Left lung (tissue), 10 donors: Measurements from ENCODE around the gene PTPRD. TPM values are rescaled to one million over a fixed set of nuclear protein-coding genes. Genes with fewer than 3 reads are reported as not detected.

Source experiments
- ATAC-seq: fragments of 200-7000 bp; cut with Tn5 transposase; one replicate; pipeline ENCODE4 v1.9.1; 2020; ENCODE audit warnings: moderate library complexity
- DNase-seq, 4 donors: peaks; one replicate each; pipeline ENCODE4 v3.0.0-alpha.2; 2013 to 2020
- H3K27ac ChIP-seq, 2 donors: fragments of 200-600 bp; sonication (generic) in 1 of 2; one replicate each; pipeline versions ENCODE4 v1.5.0 to v1.8.0; 2020 to 2021
- H3K27me3 ChIP-seq, 2 donors: fragments of 200-600 bp; sonication (generic) in 1 of 2; one replicate each; pipeline versions ENCODE4 v1.5.0 to v1.8.0; 2020 to 2021
- H3K36me3 ChIP-seq, 2 donors: fragments of 200-600 bp; sonication (generic) in 1 of 2; one replicate each; pipeline versions ENCODE4 v1.5.0 to v1.8.0; 2020 to 2021
- H3K4me1 ChIP-seq, 2 donors: fragments of 200-600 bp; one replicate each; pipeline ENCODE4 v1.8.0; 2021
- H3K4me3 ChIP-seq, 2 donors: fragments of 200-600 bp; sonication (generic) in 1 of 2; one replicate each; pipeline versions ENCODE4 v1.5.0 to v1.8.0; 2020 to 2021; ENCODE audit warnings: mild to moderate bottlenecking in 1 of 2
- H3K9me3 ChIP-seq, 2 donors: fragments of 200-600 bp; sonication (generic) in 1 of 2; one replicate each; pipeline versions ENCODE4 v1.5.0 to v1.8.0; 2020 to 2021
- intact Hi-C, 2 donors: fragments of 100-400 bp; cut with DNase I; formaldehyde crosslinking; loops; one replicate each; pipeline versions ENCODE4 v1.11.2 to v1.14.2; 2022
- polyA plus RNA-seq, 6 donors: library from polyadenylated mRNA; unstranded; fragments of 120-200 nt; gene quantifications; one replicate each; pipeline ENCODE4 v1.2.1, GENCODE V29; 2013; ENCODE audit not compliant: insufficient read length in 6 of 6
- total RNA-seq, 2 donors: library from RNA; stranded (reverse); fragmentation: NEBNext Ultra II Directional; extraction: Animal tissue kit (Norgen Biotek cat#: 25700); gene quantifications; one replicate each; pipeline ENCODE4 v1.2.1, GENCODE V29; 2021
- TF ChIP-seq, protein P1 (sequence below), 2 donors: fragments of 200-600 bp; sonication (generic) in 1 of 2; IDR thresholded peaks; one replicate each; pipeline versions ENCODE4 v1.5.0 to v1.8.0; 2021; ENCODE audit warnings: antibody characterized with exemption in 2 of 2
- donor health status: DM: no; HTN: yes; CAD: no.
- donor health status: DM: no; HTN: no; CAD: no.

Gene PTPRD
- total and polyA plus RNA-seq, 8 donors: 24.2 to 167 (median 139) TPM

DNA sequence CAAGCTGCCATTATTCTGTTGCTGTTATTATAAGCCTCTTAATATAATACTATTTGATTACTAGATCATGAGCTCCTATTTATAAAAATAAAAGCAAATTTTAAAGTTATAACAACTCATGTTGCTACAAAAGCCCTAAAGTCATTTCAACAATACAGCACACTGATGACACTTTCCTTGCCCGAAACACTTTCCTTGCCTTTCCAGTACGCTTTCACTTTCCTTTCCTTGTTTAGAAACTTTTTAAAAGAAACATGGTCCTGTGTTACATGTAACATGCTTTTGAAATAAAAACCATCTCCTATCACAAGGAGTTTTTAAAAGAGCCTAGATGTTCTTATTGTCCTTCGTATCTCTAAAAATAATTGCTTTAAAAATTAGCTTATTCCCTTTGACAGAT, 688.4 kb downstream of the PTPRD start:
- DNase-seq: peak in 1 of 4 donors; percentile 12
- Histone ChIP-seq H3K4me3 (no peak overlapping the region), H3K27me3 (no peaks in the 10 kb centered on the region), H3K36me3 (no peaks in the 10 kb centered on the region), H3K9me3 (no peaks in the 10 kb centered on the region), H3K27ac (no peak overlapping the region), H3K4me1 (no peaks in the 10 kb centered on the region)
- TF ChIP-seq, protein P1, sequence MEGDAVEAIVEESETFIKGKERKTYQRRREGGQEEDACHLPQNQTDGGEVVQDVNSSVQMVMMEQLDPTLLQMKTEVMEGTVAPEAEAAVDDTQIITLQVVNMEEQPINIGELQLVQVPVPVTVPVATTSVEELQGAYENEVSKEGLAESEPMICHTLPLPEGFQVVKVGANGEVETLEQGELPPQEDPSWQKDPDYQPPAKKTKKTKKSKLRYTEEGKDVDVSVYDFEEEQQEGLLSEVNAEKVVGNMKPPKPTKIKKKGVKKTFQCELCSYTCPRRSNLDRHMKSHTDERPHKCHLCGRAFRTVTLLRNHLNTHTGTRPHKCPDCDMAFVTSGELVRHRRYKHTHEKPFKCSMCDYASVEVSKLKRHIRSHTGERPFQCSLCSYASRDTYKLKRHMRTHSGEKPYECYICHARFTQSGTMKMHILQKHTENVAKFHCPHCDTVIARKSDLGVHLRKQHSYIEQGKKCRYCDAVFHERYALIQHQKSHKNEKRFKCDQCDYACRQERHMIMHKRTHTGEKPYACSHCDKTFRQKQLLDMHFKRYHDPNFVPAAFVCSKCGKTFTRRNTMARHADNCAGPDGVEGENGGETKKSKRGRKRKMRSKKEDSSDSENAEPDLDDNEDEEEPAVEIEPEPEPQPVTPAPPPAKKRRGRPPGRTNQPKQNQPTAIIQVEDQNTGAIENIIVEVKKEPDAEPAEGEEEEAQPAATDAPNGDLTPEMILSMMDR (IDR thresholded peaks at IDR 0.05): no peak
- ATAC-seq: no peak
- intact Hi-C loops: no loop called here

DNA sequence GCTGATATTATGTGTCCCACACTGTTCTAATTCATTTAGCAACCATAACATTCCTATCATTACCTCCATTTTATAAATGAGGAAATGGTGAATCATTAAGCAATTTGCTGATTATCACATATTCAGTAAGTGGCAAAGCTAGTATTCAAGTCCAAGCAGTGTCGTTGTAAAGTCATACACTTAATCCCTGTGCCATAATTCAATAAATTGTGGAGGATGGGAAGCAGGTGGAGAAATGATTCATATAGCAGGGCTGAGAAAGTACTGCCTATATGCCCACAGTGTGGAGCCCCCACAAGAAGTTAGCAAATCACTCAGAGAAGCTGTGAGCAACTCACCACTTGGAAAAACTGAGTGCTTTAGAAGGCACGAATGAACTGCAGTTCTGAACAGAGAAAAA, 691.0 kb downstream of the PTPRD start:
- Histone ChIP-seq H3K4me3 (no peak overlapping the region), H3K27ac (no peak overlapping the region), H3K36me3 (no peaks in the 10 kb centered on the region), H3K9me3 (no peaks in the 10 kb centered on the region), H3K4me1 (no peaks in the 10 kb centered on the region), H3K27me3 (no peaks in the 10 kb centered on the region)
- DNase-seq (no peak), ATAC-seq (no peak)
- intact Hi-C loops: no loop called here
- TF ChIP-seq, protein P1 (IDR thresholded peaks at IDR 0.05): no peak

DNA sequence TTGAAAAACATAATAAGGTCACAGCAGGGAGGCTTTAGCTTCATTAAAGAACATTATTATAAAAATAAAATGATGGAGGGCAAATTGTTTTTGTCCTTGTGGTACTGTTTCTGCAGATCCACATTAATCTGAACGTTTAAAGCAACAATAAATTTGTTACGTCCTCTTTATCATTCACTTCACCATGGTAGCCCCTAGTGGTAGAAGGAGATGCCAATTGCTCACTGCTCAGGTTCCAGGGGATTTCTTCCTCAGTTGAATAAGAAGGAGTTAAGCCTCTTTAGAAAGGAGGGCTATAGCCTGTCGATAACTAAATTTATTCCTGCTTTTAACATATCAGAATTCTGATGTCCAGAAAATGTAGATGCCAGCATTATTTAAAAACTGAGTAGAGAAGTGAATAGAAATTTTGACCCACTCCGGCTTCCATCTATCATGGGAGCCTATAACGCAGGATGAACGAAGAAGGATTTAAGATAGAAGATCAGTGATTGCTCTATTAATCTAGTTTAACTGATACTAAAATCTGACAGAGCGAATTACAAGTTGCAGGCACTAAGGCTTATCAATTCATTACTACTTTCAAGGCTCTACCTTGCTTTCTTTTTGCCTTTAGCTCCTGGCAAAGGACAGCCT, 692.3 kb downstream of the PTPRD start:
- DNase-seq (no peak), ATAC-seq (no peak)
- Histone ChIP-seq H3K4me3 (no peak overlapping the region), H3K27me3 (no peaks in the 10 kb centered on the region), H3K27ac (no peak overlapping the region), H3K9me3 (peaks cover 0 to 4% of the 10 kb centered on the region in 2 donors), H3K4me1 (no peaks in the 10 kb centered on the region), H3K36me3 (no peaks in the 10 kb centered on the region)
- TF ChIP-seq, protein P1 (IDR thresholded peaks at IDR 0.05): no peak
- intact Hi-C loops: no loop called here

DNA sequence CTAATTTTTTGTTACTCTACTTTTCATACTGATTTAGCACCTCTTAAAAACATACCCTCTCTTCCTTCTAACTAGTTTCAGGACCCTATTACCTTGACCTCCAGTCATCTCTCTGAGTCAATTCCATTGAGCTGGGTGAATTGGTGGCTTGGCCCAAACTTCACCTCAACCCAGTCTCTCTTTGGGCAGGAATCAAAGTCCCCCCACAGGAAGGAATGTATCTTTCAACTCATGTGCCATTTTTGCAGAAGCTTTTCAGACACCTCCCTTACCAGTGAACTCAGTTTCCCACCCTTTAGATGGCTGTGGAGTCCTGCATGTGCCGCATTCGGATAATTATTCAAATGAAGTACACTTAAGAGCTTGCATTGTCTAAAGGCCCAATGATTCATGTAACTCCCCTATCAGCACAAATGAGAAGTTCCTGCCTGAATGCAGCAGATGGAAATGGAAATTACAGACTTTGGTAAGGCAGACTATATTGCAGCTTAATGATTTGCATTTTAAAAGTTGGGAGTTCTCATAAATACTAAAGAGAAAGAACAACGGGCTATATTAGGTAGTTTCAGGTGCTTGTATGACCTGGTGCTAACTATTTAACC, 693.5 kb downstream of the PTPRD start:
- DNase-seq: no peak
- Histone ChIP-seq H3K27me3 (no peaks in the 10 kb centered on the region), H3K4me1 (no peaks in the 10 kb centered on the region), H3K9me3 (peaks cover 0 to 15% of the 10 kb centered on the region in 2 donors), H3K27ac (no peak overlapping the region), H3K36me3 (no peaks in the 10 kb centered on the region), H3K4me3 (no peak overlapping the region)
- TF ChIP-seq, protein P1 (IDR thresholded peaks at IDR 0.05): no peak
- no peak for ATAC-seq
- intact Hi-C loops: no loop called here

DNA sequence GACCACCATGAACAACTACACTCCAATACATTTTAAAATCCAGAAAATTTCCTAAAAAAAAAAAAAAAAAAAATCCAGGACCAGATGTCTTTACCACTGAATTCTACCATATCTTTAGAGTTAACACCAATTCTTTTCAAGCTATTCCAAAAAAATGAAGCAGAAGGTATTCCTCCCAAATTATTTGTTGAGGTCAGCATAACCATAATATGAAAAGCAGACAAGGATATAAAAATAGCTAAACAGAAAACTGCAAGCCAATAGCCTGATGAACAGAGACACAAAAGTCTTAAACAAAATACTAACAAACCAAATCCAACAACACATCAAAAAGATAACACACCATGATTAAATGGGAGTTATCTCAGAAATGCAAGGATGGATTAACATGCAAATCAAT, 695.4 kb downstream of the PTPRD start:
- Histone ChIP-seq H3K27me3 (no peaks in the 10 kb centered on the region), H3K36me3 (no peaks in the 10 kb centered on the region), H3K4me1 (no peaks in the 10 kb centered on the region), H3K9me3 (peaks cover 0 to 16% of the 10 kb centered on the region in 2 donors), H3K4me3 (no peak overlapping the region), H3K27ac (no peak overlapping the region)
- DNase-seq (no peak), ATAC-seq (no peak)
- TF ChIP-seq, protein P1 (IDR thresholded peaks at IDR 0.05): no peak
- intact Hi-C loops: no loop called here
